ENCODE results near the gene SLC15A4.

The SLC15A4 gene

DNA sequence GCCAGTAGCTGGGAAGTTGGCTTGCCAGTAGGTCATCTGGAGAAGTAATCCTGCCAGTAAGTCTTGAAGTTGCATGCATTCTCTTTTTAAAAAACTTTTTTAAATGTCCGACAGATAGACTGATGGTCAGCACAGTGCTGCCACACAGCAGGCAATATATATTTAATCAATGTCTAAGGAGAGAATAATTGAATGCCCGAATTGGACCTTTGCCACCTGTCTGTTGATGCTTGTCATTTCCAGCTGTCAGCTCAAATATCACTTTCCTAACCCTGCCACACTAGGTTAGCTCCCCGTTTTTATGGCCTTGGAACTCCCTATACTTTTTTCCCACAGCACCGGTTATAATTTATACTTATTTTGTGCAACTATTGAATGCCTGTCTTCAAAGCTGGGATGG, 2.1 kb upstream of the SLC15A4 start:
- no peaks in the 10 kb centered on the region for H3K9me3 Mint-ChIP-seq
- DNase-seq = no peak
- peaks cover 34% of the 10 kb centered on the region for H3K4me1 Mint-ChIP-seq (ENCODE audit: low read depth)
- H3K4me3 Mint-ChIP-seq = no peak overlapping the region
- H3K36me3 Mint-ChIP-seq (ENCODE audit: low read depth) = peaks cover 16% of the 10 kb centered on the region
- H3K27me3 Mint-ChIP-seq = peaks cover 13% of the 10 kb centered on the region
- no peak overlapping the region for H3K27ac Mint-ChIP-seq

DNA sequence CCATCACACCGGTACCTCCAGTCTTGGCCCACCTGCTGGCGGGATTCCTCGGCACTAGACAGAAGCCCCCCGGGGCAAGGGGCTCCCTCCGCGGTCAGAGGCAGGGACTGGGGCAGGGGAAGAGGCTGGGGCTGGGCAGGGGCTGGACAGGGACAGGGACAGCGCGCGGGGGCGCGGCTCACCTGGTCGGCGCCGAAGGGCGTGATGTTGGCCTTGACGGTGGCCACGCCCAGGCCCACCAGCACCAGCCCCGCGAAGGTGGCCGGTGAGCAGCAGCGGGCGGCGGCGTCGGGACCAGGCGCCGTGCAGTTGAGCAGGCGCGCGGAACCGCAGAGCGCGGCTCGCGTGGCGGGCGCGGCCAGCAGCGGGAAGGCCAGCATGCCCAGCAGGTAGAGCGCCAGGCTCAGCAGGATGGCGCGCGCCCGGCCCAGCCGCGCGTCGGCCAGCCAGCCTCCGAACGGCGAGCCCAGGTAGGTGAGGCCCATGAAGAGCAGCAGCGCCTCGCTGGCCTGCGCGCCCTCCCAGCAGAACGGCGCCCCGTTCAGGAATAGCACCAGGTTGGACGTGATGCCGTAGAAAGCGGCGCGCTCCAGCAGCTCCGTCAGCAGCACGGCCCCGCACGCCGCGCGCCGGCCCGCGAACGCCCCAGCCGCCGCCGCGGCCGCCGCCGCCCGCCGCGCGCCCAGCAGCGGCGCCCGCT, 392 bp downstream of the SLC15A4 start:
- Mint-ChIP-seq H3K27ac (peak overlapping the region; percentile 77), H3K9me3 (no peaks in the 10 kb centered on the region), H3K4me3 (peak overlapping the region; percentile 85), H3K4me1 (ENCODE audit: low read depth) (peaks cover 40% of the 10 kb centered on the region), H3K27me3 (no peaks in the 10 kb centered on the region), H3K36me3 (ENCODE audit: low read depth) (peaks cover 36% of the 10 kb centered on the region)
- DNase-seq = no peak

DNA sequence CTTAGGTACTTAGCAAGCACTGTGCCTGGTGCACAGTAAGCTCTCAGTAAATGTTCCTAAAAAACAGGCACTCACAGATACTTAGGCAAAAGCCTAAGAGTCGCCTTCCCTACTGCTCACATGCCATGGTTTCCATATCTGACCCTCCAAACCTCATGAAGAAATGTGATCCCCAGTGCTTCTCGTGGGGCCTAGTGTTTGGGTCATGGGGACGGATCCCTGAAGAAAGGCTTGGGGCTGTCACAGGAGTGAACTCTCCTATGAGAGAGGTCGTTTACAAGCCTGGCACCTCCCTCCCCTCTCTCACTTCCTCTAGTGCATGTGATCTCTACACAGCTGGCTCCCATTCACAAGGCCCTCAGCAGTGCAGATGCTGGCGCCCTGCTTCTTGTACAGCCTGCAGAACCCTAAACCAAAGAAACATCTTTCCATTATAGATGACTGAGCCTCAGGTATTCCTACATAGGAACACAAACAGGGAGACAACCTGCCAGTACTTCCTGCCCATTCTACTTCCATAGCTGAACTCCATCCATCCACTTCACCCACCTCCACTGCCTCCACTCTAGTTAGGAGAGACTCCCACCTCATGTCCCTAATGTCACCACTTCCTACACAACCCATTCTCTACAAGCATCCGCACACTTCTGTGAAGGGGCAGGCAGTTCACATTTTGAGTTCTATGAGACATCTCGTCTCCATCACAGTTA, 2.9 kb downstream of the SLC15A4 start:
- peaks cover 61% of the 10 kb centered on the region for H3K4me1 Mint-ChIP-seq (ENCODE audit: low read depth)
- peak overlapping the region; percentile 57 for H3K27ac Mint-ChIP-seq
- no peaks in the 10 kb centered on the region for H3K27me3 Mint-ChIP-seq
- no peaks in the 10 kb centered on the region for H3K9me3 Mint-ChIP-seq
- H3K4me3 Mint-ChIP-seq = peak overlapping the region; percentile 42
- DNase-seq = no peak
- H3K36me3 Mint-ChIP-seq (ENCODE audit: low read depth) = peaks cover 49% of the 10 kb centered on the region

DNA sequence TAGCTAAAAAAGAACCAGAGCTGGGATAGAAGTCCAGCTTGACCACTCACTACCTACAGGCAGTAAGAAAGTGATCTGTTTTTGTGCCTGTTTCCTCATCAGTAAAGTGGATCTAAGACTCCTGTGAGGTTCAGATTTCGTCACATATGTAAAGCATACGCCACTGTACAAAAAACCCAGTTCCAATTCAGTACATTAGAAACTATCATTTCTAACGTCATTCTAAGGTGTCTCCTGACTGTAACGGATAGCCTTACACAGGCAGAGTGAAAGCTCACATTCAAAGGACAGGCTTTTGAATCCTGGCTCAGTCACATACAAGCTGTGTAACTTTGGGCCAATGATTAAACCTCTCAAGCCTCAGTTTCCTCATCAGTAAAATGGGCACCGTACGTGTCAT, 3.5 kb downstream of the SLC15A4 start:
- no peak for DNase-seq
- H3K4me1 Mint-ChIP-seq (ENCODE audit: low read depth) = peaks cover 65% of the 10 kb centered on the region
- H3K36me3 Mint-ChIP-seq (ENCODE audit: low read depth) = peaks cover 54% of the 10 kb centered on the region
- no peaks in the 10 kb centered on the region for H3K27me3 Mint-ChIP-seq
- no peak overlapping the region for H3K27ac Mint-ChIP-seq
- H3K9me3 Mint-ChIP-seq = no peaks in the 10 kb centered on the region
- no peak overlapping the region for H3K4me3 Mint-ChIP-seq

DNA sequence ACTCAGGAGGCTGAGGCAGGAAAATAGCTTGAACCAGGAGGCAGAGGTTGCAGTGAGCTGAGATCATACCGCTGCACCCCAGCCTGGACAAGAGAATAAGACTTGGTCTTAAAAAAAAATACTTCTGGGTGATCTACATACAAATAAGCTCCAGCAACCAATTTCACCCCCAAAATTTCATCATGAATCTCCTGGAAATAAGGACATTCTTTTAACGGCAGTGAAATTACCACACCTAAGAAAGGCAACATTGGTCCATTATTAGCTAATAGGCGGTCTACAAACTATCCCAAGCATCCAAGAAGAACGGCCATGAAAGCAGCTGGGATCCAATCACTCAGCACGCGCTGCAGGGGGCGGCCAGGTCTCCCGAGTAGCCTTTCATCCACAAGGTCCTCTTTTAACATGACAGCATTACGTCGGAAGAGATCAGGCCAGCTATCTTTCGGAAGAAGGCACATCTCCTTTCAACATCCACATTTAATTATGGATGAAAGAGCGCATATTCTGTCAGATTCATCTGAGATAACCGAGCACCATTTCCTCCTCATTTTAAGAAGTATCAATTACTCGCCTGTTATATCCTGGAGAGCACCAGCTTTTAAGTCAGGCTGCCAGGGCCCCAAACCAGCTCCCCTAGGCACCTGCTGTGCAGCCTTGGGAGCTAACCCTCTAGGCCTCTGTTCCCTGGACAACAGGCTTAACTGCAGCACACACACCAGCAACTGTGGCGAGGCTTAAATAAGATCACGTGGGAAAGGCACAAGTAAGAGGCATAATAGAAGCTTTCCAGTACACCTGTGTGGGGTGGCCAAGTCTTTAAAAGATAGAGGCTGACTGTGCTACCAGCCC, 4.2 kb downstream of the SLC15A4 start:
- peaks cover 62% of the 10 kb centered on the region for H3K36me3 Mint-ChIP-seq (ENCODE audit: low read depth)
- peaks cover 66% of the 10 kb centered on the region for H3K4me1 Mint-ChIP-seq (ENCODE audit: low read depth)
- H3K9me3 Mint-ChIP-seq = no peaks in the 10 kb centered on the region
- no peak overlapping the region for H3K4me3 Mint-ChIP-seq
- H3K27me3 Mint-ChIP-seq = no peaks in the 10 kb centered on the region
- no peak for DNase-seq
- no peak overlapping the region for H3K27ac Mint-ChIP-seq

DNA sequence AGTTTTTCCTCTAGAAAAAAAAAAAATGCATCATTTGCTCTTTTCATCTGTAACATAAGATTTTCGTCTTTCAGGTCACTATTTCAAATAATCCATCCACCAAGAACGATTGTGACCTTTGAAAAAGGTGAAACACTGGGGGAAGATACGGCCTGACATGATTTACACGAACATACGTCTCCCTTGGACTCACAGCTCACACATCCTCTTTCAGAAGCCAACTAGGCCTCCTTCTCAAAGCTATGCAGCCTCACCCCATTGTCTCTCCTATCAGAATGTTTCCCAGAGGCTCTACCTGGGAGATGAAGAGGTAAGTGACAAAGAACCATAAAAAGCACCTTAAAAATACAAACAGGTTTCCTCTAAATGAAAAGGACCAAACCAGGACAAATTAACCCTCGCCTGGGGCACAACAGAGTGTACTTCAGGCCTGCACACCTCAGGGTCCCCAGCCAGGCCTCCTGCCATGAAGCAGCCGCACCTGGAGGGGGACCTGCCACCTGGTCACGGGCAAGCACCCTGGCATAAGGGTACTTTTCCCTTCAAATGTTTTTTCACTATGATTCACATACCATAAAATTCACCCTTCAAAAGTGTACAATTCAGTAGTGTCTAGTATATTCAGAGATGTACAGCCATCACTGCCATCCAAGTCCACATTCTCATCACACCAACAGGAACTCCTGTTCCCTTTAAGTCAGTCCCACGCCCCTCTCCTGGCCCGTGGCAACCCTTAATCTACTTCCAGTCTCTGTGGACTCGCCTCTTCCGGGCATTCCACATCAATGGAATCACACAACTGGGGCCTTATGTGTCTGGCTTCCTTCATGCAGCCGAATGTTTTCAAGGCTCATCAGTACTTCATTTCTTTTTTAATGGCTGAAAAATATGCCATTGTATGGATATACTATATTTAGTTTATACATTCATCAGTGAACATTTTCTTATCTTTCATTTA, 5.4 kb downstream of the SLC15A4 start:
- Mint-ChIP-seq H3K4me1 (ENCODE audit: low read depth) (peaks cover 77% of the 10 kb centered on the region), H3K27me3 (no peaks in the 10 kb centered on the region), H3K9me3 (no peaks in the 10 kb centered on the region), H3K36me3 (ENCODE audit: low read depth) (peaks cover 74% of the 10 kb centered on the region), H3K27ac (peak overlapping the region; percentile 46), H3K4me3 (no peak overlapping the region)
- no peak for DNase-seq

DNA sequence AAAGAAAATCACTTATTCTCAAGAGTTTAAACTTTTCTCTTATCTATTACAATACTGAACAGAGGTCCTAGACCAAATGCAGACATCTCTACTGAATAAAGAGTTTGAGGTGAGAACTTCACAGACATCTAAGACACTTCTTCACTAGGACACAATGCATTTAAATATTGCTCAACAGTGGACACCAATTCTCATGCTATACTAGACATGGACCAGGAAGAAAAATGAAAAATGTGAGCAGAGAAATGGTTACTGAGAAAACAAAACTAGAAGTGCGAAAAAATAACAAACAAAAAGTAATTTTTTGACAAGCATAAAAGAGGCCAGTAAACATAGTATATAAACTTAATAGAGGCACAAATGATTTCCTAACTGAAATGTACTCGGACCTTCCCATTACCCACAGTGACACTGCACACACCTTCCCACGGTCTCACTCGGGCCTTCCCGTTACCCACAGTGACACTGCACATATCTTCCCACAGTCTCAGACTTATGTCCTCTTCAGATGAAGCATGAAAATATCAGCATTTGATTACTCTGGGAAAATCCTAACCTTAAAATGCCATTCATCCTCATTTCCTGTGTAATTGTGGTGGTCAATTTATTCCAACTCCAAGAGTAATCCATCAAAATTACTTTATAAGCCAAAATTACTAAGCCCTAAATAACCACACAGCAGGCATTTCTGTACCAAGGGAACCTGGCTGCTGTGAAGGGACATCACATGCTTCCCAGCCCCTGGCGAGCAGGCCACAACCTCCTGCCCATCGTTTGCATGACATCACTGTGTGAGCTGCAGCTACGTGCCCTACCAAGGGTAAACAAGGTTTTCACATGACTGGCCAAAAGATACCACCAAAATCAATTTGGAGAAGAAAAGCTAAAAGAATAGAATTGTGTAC, 6.4 kb downstream of the SLC15A4 start:
- DNase-seq = no peak
- peaks cover 81% of the 10 kb centered on the region for H3K36me3 Mint-ChIP-seq (ENCODE audit: low read depth)
- no peak overlapping the region for H3K4me3 Mint-ChIP-seq
- no peaks in the 10 kb centered on the region for H3K27me3 Mint-ChIP-seq
- H3K4me1 Mint-ChIP-seq (ENCODE audit: low read depth) = peaks cover 84% of the 10 kb centered on the region
- H3K27ac Mint-ChIP-seq = peak overlapping the region; percentile 39
- H3K9me3 Mint-ChIP-seq = no peaks in the 10 kb centered on the region

DNA sequence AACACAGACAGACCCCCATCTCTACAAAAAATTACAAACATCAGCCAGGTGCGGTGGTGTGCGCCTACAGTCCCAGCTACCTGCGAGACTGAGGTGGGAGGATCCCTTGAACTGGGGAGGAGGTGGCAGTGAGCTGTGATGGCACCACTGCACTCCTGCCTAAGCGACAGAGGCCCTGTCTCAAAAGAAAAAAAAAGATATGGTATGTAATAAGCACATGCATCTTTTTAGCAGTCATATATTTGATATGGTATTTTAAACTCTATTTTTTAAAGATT, 7.2 kb downstream of the SLC15A4 start:
- DNase-seq = no peak
- Mint-ChIP-seq H3K9me3 (no peaks in the 10 kb centered on the region), H3K4me3 (no peak overlapping the region), H3K27ac (no peak overlapping the region), H3K4me1 (ENCODE audit: low read depth) (peaks cover 84% of the 10 kb centered on the region), H3K36me3 (ENCODE audit: low read depth) (peaks cover 83% of the 10 kb centered on the region), H3K27me3 (no peaks in the 10 kb centered on the region)

DNA sequence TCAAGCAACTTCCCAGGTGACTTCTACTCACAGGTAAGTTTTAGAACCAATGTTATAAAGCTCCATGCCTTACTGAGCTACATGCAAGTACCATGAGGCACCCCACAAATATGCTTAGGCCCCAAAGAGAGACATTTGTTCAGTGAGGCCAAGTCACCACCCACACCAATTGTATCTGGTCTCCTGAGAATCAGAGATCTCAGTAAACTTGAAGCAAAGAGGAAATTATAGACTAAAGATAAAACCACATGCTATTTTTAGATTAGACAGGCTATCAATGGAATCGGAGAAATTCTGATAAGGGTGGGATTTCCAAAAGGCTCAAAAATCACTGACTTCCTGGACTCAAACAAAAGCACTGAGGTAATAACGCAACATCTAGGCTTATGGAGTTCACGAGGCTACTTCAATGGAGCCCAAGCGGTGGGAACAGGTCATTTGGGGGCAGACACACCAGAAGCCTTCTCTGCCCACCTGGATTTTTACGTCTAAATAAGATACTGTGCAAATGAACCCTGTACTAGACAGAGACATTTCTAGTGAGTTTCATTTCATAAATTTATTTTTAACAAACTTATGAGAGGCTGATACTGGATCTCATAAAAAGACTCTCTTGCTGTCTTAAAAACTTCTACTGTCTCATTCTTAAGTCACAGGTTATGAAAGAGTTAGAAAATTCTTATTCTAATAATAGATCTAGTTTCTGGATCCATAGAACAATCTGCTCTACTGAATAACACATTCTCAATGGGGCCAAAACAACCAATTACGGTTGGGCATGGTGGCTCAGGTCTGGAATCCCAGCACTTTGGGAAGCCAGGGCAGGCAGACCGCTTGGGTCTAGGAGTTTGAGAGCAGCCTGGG, 7.7 kb downstream of the SLC15A4 start:
- Mint-ChIP-seq H3K36me3 (ENCODE audit: low read depth) (peaks cover 82% of the 10 kb centered on the region), H3K9me3 (no peaks in the 10 kb centered on the region), H3K4me3 (no peak overlapping the region), H3K4me1 (ENCODE audit: low read depth) (peaks cover 83% of the 10 kb centered on the region), H3K27ac (no peak overlapping the region), H3K27me3 (no peaks in the 10 kb centered on the region)
- DNase-seq = no peak

DNA sequence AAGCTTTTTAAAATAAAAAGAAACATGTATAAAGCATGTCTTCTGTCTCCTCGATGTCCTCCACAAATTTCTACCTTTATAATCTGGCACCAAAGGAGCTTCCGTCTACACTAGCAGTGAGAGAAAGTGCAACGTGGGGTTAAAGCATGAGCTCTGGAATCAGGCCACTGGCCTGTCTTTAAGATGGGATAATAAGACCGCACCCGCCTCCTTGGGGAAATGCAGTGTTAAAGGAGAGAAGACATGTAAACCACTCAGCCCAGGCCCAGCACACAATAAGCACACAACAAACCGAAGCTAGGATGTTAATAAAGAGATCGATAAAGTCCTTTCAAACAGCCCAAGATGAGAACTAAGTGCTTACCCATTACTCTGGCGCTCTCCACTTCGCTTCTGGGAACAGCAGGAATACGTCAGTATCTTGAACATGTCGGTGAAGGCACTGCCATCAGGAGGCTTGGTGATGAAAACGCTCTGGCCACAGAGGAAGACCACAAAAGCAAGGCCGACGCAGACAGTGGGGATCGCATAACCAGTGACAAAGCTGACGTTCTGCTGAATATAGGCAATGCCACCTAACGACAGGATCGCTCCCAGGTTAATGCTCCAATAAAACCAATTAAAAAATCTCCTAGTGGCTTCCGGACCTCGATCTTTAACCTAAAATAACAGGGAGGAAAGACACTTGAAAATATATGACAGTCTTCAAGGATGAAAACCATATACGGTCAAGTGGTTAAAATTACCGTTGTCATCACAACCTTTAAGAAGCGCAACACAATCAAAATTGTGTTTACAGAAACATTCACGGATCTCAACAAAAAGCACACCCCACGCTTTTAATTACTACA, 9.1 kb downstream of the SLC15A4 start:
- Mint-ChIP-seq H3K4me3 (no peak overlapping the region), H3K27ac (peak overlapping the region; percentile 1), H3K27me3 (no peaks in the 10 kb centered on the region), H3K36me3 (ENCODE audit: low read depth) (peaks cover 81% of the 10 kb centered on the region), H3K4me1 (ENCODE audit: low read depth) (peaks cover 86% of the 10 kb centered on the region), H3K9me3 (no peaks in the 10 kb centered on the region)
- DNase-seq = no peak

DNA sequence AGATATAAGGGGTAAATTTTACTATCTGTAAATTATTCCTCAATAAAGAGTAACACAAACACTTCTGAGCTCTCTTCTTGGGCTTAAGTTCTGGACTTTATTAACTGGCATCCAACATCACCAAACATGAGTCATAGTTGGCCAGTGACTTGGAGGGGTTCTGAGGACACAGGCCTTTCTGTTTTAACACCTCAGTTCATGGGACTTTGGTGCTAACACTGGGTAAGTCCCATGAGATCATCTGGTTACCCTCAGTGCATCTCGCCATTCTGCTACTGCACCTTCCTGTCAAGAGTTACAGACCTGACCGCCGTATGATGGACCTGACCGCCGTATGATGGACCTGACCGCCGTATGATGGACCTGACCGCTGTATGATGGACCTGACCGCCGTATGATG, 9.9 kb downstream of the SLC15A4 start:
- Mint-ChIP-seq H3K27ac (peak overlapping the region; percentile 4), H3K9me3 (no peaks in the 10 kb centered on the region), H3K4me3 (no peak overlapping the region), H3K36me3 (ENCODE audit: low read depth) (peaks cover 84% of the 10 kb centered on the region), H3K4me1 (ENCODE audit: low read depth) (peaks cover 85% of the 10 kb centered on the region), H3K27me3 (no peaks in the 10 kb centered on the region)
- no peak for DNase-seq

DNA sequence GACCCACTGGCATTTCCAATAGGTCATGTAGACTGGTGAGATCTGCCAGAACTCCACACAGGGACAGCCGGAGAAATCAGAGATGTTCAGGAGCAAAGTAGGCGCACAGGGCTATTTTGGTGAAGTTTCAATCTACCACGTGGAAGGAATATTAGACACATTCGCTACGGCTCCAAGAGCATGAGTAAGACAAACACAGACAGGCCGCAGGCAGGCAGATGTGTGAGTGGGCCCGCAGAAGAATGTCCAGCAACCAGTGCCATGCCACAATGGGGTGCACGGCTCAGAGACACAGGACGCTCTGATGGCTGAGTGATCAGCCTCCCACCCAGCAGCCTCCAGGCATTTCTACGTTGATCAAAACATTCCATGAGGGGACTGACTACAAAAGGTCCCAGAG, 10.4 kb downstream of the SLC15A4 start:
- Mint-ChIP-seq H3K36me3 (ENCODE audit: low read depth) (peaks cover 85% of the 10 kb centered on the region), H3K27me3 (no peaks in the 10 kb centered on the region), H3K9me3 (no peaks in the 10 kb centered on the region), H3K4me3 (no peak overlapping the region), H3K27ac (peak overlapping the region; percentile 4), H3K4me1 (ENCODE audit: low read depth) (peaks cover 81% of the 10 kb centered on the region)
- no peak for DNase-seq

All from activated T-cell treated with anti-CD3 and anti-CD28 coated beads, Interleukin-2, amount 50 U/mL, for 24 hours (primary cell).